OCI-LY1 (cell line): ENCODE results near the gene PTPRD.

Experiments used
- H2AFZ ChIP-seq: fragments of 200-600 bp; sonication (generic), shearing (Covaris generic); 2 replicates; pipeline ENCODE4 v1.6.0; 2014; ENCODE audit warnings: antibody characterized with exemption, mild to moderate bottlenecking, low read length
- H3F3A ChIP-seq: fragments of 200-600 bp; sonication (generic), shearing (Covaris generic); 2 replicates; pipeline ENCODE4 v1.6.0; 2014; ENCODE audit warnings: mild to moderate bottlenecking, antibody characterized with exemption, low read length, moderate library complexity; ENCODE audit not compliant: insufficient read depth
- H3K27ac ChIP-seq: fragments of 200-600 bp; sonication (generic); 2 replicates; pipeline ENCODE4 v1.5.1; 2014; ENCODE audit warnings: low read length, mixed run types, mild to moderate bottlenecking, low read depth; ENCODE audit not compliant: poor library complexity, severe bottlenecking
- H3K27me3 ChIP-seq: fragments of 200-600 bp; sonication (generic); 2 replicates; pipeline ENCODE4 v1.6.0; 2014; ENCODE audit warnings: antibody characterized with exemption, mild to moderate bottlenecking, low read length, moderate library complexity; ENCODE audit not compliant: insufficient read depth
- H3K36me3 ChIP-seq: fragments of 200-600 bp; sonication (generic); 2 replicates; pipeline ENCODE4 v1.6.1; 2014; ENCODE audit warnings: mild to moderate bottlenecking, antibody characterized with exemption, low read length, moderate library complexity, mixed read lengths; ENCODE audit not compliant: insufficient read depth
- H3K4me1 ChIP-seq: fragments of 200-600 bp; sonication (generic); 2 replicates; pipeline ENCODE4 v1.5.1; 2014; ENCODE audit warnings: mild to moderate bottlenecking, low read length, moderate library complexity; ENCODE audit not compliant: insufficient read depth, severe bottlenecking
- H3K4me2 ChIP-seq: fragments of 200-600 bp; sonication (generic), shearing (Covaris generic); 2 replicates; pipeline ENCODE4 v1.6.1; 2014; ENCODE audit warnings: low read length
- H3K4me3 ChIP-seq: fragments of 200-600 bp; sonication (generic); 2 replicates; pipeline ENCODE4 v1.5.1; 2014; ENCODE audit warnings: low read length, low read depth, mild to moderate bottlenecking, mixed read lengths; ENCODE audit not compliant: poor library complexity, severe bottlenecking
- H3K79me2 ChIP-seq: fragments of 200-600 bp; shearing (Covaris generic); 2 replicates; pipeline ENCODE4 v1.6.1; 2016; ENCODE audit warnings: mixed run types, low read length, mixed read lengths; ENCODE audit not compliant: insufficient read depth
- H3K9ac ChIP-seq: fragments of 200-600 bp; sonication (generic), shearing (Covaris generic); 2 replicates; pipeline ENCODE4 v1.6.1; 2014; ENCODE audit warnings: mild to moderate bottlenecking, low read length, mixed read lengths
- H3K9me2 ChIP-seq: fragments of 200-600 bp; sonication (generic), shearing (Covaris generic); 2 replicates; pipeline ENCODE4 v1.6.1; 2014; ENCODE audit warnings: low read depth, mild to moderate bottlenecking, low read length, mixed read lengths
- H3K9me3 ChIP-seq: fragments of 200-600 bp; shearing (Covaris generic); 2 replicates; pipeline ENCODE4 v1.6.1; 2014; ENCODE audit warnings: low read length, mixed read lengths
- H4K20me1 ChIP-seq: fragments of 200-600 bp; sonication (generic), shearing (Covaris generic); 2 replicates; pipeline ENCODE4 v1.6.0; 2016; ENCODE audit warnings: mild to moderate bottlenecking, low read length; ENCODE audit not compliant: insufficient read depth
- EZH2 ChIP-seq: fragments of 200-600 bp; sonication (generic), shearing (Covaris generic); IDR thresholded peaks from 2 replicates; pipeline ENCODE4 v1.8.0; 2017; ENCODE audit warnings: borderline replicate concordance, mixed run types, mild to moderate bottlenecking, antibody characterized with exemption, low read length, moderate library complexity, mixed read lengths
- TF ChIP-seq, protein P1 (sequence below): fragments of 200-600 bp; sonication (generic), shearing (Covaris generic); IDR thresholded peaks from 2 replicates; pipeline ENCODE4 v1.5.1; 2017; ENCODE audit warnings: mild to moderate bottlenecking, antibody characterized with exemption, low read length, moderate library complexity, mixed read lengths

The PTPRD gene

DNA sequence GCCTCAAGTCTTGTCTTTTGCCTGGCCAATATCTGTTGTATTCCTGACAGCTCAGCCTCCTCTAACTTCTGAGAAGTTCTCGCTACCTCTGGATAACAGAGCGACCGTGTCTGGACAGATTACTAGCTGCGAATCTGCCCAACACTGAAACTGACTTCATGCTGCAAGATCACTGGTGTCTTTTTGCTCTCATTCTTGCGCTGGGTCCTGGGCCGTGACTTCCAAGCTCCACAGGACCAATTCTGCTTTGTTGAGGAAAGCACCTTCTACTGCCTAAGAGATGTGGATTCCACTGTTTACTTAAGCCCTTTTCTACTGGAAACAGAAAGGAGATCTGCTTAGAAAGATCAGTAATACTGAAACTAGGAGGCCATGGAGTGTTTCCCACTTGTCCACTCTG, 1834.4 kb downstream of the PTPRD start:
- no peaks in the 10 kb centered on the region for H3K9me3 ChIP-seq
- no peak overlapping the region for H3K4me3 ChIP-seq
- H3K4me2 ChIP-seq, result no peak overlapping the region
- H3K27ac ChIP-seq, result no peak overlapping the region
- H3K27me3 ChIP-seq, result no peaks in the 10 kb centered on the region
- H3K9ac ChIP-seq, result no peak overlapping the region
- no peaks in the 10 kb centered on the region for H3K36me3 ChIP-seq
- H3K9me2 ChIP-seq, result no peaks in the 10 kb centered on the region
- no peaks in the 10 kb centered on the region for H3F3A ChIP-seq
- no peaks in the 10 kb centered on the region for H3K4me1 ChIP-seq
- no peaks in the 10 kb centered on the region for H3K79me2 ChIP-seq
- H4K20me1 ChIP-seq, result no peaks in the 10 kb centered on the region
- TF ChIP-seq EZH2, result no peak
- TF ChIP-seq, protein P1, sequence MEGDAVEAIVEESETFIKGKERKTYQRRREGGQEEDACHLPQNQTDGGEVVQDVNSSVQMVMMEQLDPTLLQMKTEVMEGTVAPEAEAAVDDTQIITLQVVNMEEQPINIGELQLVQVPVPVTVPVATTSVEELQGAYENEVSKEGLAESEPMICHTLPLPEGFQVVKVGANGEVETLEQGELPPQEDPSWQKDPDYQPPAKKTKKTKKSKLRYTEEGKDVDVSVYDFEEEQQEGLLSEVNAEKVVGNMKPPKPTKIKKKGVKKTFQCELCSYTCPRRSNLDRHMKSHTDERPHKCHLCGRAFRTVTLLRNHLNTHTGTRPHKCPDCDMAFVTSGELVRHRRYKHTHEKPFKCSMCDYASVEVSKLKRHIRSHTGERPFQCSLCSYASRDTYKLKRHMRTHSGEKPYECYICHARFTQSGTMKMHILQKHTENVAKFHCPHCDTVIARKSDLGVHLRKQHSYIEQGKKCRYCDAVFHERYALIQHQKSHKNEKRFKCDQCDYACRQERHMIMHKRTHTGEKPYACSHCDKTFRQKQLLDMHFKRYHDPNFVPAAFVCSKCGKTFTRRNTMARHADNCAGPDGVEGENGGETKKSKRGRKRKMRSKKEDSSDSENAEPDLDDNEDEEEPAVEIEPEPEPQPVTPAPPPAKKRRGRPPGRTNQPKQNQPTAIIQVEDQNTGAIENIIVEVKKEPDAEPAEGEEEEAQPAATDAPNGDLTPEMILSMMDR, result no peak
- H2AFZ ChIP-seq, result no peak overlapping the region

DNA sequence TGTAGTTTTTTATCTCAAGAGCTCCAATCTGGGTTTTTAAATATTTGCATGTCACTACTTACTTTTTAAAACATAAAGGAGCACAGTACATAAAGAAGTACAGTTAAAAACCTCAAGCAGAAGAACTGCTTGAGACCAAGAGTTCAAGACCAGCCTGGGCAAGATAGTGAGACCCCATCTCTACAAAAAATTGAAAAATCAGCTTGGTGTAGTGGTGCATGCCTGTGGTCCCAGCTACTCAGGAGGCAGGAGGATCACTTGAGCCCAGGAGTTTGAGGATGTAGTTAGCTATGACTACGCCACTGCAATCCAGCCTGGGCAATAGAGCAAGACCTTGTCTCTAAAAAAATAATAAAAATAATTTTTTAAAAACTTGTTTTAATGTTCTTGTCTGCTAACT, 1840.5 kb downstream of the PTPRD start:
- TF ChIP-seq, protein P1, result no peak
- no peak for TF ChIP-seq EZH2
- Histone ChIP-seq H2AFZ (no peak overlapping the region), H4K20me1 (no peaks in the 10 kb centered on the region), H3K9me3 (no peaks in the 10 kb centered on the region), H3K27me3 (no peaks in the 10 kb centered on the region), H3K36me3 (no peaks in the 10 kb centered on the region), H3K9me2 (no peaks in the 10 kb centered on the region), H3K4me1 (no peaks in the 10 kb centered on the region), H3K27ac (no peak overlapping the region), H3K4me3 (no peak overlapping the region), H3K79me2 (no peaks in the 10 kb centered on the region), H3F3A (no peaks in the 10 kb centered on the region), H3K4me2 (no peak overlapping the region), H3K9ac (no peak overlapping the region)

DNA sequence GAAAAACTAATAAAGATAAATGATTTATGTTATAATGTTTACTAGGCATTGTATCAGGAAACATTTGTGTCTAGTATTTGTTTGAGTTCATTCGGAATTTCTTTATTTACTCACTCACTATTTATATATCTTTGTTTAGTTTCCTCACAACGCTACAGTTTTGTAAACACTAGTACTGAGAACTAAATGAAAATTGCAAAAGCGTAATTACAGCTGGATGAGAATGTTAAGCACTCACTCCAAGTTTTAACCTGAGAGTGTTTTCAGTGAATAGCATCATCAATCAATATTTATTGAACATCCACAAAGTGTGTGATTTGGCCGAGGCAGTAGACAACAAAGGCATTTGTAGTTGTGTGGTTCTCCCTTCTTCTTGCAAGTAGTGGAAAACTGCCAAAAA, 1843.6 kb downstream of the PTPRD start:
- no peaks in the 10 kb centered on the region for H3K4me1 ChIP-seq
- no peak overlapping the region for H3K9ac ChIP-seq
- H3K79me2 ChIP-seq, result no peaks in the 10 kb centered on the region
- no peaks in the 10 kb centered on the region for H4K20me1 ChIP-seq
- H3K4me3 ChIP-seq, result no peak overlapping the region
- no peaks in the 10 kb centered on the region for H3K9me3 ChIP-seq
- H3K9me2 ChIP-seq, result no peaks in the 10 kb centered on the region
- no peak for TF ChIP-seq EZH2
- TF ChIP-seq, protein P1, result no peak
- no peaks in the 10 kb centered on the region for H3F3A ChIP-seq
- H3K27me3 ChIP-seq, result no peaks in the 10 kb centered on the region
- H3K4me2 ChIP-seq, result no peak overlapping the region
- no peak overlapping the region for H3K27ac ChIP-seq
- no peak overlapping the region for H2AFZ ChIP-seq
- no peaks in the 10 kb centered on the region for H3K36me3 ChIP-seq
